Activated T-helper 17 cell treated with anti-CD3 and anti-CD28 coated beads, Interleukin-2, amount 50 U/mL, for 72 hours (primary cell): Measurements from ENCODE around the gene USP17L27. TPM values are rescaled to one million over a fixed set of nuclear protein-coding genes. Genes with fewer than 3 reads are reported as not detected.
"Not testable (repeated sequence)": the region's sequence is repeated elsewhere in the genome, so short reads cannot be mapped to it uniquely, and the experiment has no call there.

Experiments
- ATAC-seq: fragments of 150-1000 bp; cut with Tn5 transposase; replicated peaks from 2 replicates; pipeline ENCODE4 v1.10.0; 2021; ENCODE audit warnings: mild to moderate bottlenecking, moderate library complexity
- H3K27ac Mint-ChIP-seq: one replicate; pipeline ENCODE4 v1.8.0; 2022; ENCODE audit warnings: mixed read lengths
- H3K27me3 Mint-ChIP-seq: one replicate; pipeline ENCODE4 v1.8.0; 2022; ENCODE audit warnings: mixed read lengths
- H3K36me3 Mint-ChIP-seq: one replicate; pipeline ENCODE4 v1.8.0; 2022; ENCODE audit warnings: low read depth, mild to moderate bottlenecking, mixed read lengths
- H3K4me1 Mint-ChIP-seq: one replicate; pipeline ENCODE4 v1.8.0; 2022; ENCODE audit warnings: mixed read lengths
- H3K4me3 Mint-ChIP-seq: one replicate; pipeline ENCODE4 v1.8.0; 2022; ENCODE audit warnings: mild to moderate bottlenecking, mixed read lengths
- H3K9me3 Mint-ChIP-seq: one replicate; pipeline ENCODE4 v1.8.0; 2022; ENCODE audit warnings: mixed read lengths
- total RNA-seq, 2 donors: library from RNA; stranded (reverse); gene quantifications; one replicate each; pipeline ENCODE4 v1.2.3, GENCODE V29; 2022

Gene USP17L27
- not detected for total RNA-seq

GRCh38 chr4:9343848-9344247, at the start of gene USP17L27:
Gene USP17L27, plus strand, starts transcription at chr4:9344148. Its CDS starts 0 bp downstream, at chr4:9344148.
- not testable (repeated sequence) for H3K27ac Mint-ChIP-seq, ATAC-seq, H3K9me3 Mint-ChIP-seq, H3K4me1 Mint-ChIP-seq, H3K4me3 Mint-ChIP-seq, H3K36me3 Mint-ChIP-seq, H3K27me3 Mint-ChIP-seq

- H3K4me1 Mint-ChIP-seq, H3K27ac Mint-ChIP-seq, ATAC-seq, H3K4me3 Mint-ChIP-seq, H3K27me3 Mint-ChIP-seq, H3K36me3 Mint-ChIP-seq, H3K9me3 Mint-ChIP-seq: not testable (repeated sequence)
Observed at GRCh38 chr4:9324191-9324590, 19.8 kb upstream of the USP17L27 start.

GRCh38 chr4:9324865-9325264, 19.1 kb upstream of the USP17L27 start, which contains the start of gene USP17L24:
Gene USP17L24, plus strand, starts transcription at chr4:9325165. Its CDS starts 0 bp downstream, at chr4:9325165.
- ATAC-seq, H3K4me1 Mint-ChIP-seq, H3K36me3 Mint-ChIP-seq, H3K27me3 Mint-ChIP-seq, H3K9me3 Mint-ChIP-seq, H3K27ac Mint-ChIP-seq, H3K4me3 Mint-ChIP-seq: not testable (repeated sequence)

- not testable (repeated sequence) for H3K27ac Mint-ChIP-seq, H3K9me3 Mint-ChIP-seq, H3K4me1 Mint-ChIP-seq, ATAC-seq, H3K36me3 Mint-ChIP-seq, H3K27me3 Mint-ChIP-seq, H3K4me3 Mint-ChIP-seq
Observed at GRCh38 chr4:9329611-9330010, 14.3 kb upstream of the USP17L27 start, which contains the start of gene USP17L25. Gene USP17L25, plus strand, starts transcription at chr4:9329911. Its CDS starts 0 bp downstream, at chr4:9329911.

GRCh38 chr4:9334358-9334757, 9.6 kb upstream of the USP17L27 start, which contains the start of gene USP17L26:
Gene USP17L26, plus strand, starts transcription at chr4:9334658. Its CDS starts 0 bp downstream, at chr4:9334658.
- not testable (repeated sequence) for H3K27ac Mint-ChIP-seq, H3K9me3 Mint-ChIP-seq, H3K36me3 Mint-ChIP-seq, H3K27me3 Mint-ChIP-seq, H3K4me1 Mint-ChIP-seq, H3K4me3 Mint-ChIP-seq, ATAC-seq

- H3K4me3 Mint-ChIP-seq, H3K9me3 Mint-ChIP-seq, H3K4me1 Mint-ChIP-seq, H3K27ac Mint-ChIP-seq, H3K27me3 Mint-ChIP-seq, ATAC-seq, H3K36me3 Mint-ChIP-seq: not testable (repeated sequence)
Observed at GRCh38 chr4:9339103-9339502, 4.8 kb upstream of the USP17L27 start, which contains the start of gene USP17L5. Gene USP17L5, plus strand, starts transcription at chr4:9339403. Its CDS starts 0 bp downstream, at chr4:9339403.

- not testable (repeated sequence) for H3K4me1 Mint-ChIP-seq, H3K27ac Mint-ChIP-seq, ATAC-seq, H3K27me3 Mint-ChIP-seq, H3K9me3 Mint-ChIP-seq, H3K4me3 Mint-ChIP-seq, H3K36me3 Mint-ChIP-seq
Observed at GRCh38 chr4:9348593-9348992, 4.6 kb downstream of the USP17L27 start, which contains the start of gene USP17L28. Gene USP17L28, plus strand, starts transcription at chr4:9348893. Its CDS starts 0 bp downstream, at chr4:9348893.

- not testable (repeated sequence) for ATAC-seq, H3K36me3 Mint-ChIP-seq, H3K9me3 Mint-ChIP-seq, H3K4me3 Mint-ChIP-seq, H3K27ac Mint-ChIP-seq, H3K4me1 Mint-ChIP-seq, H3K27me3 Mint-ChIP-seq
Observed at GRCh38 chr4:9350866-9351265, 6.9 kb downstream of the USP17L27 start.

- ATAC-seq, H3K4me1 Mint-ChIP-seq, H3K9me3 Mint-ChIP-seq, H3K27me3 Mint-ChIP-seq, H3K36me3 Mint-ChIP-seq, H3K4me3 Mint-ChIP-seq, H3K27ac Mint-ChIP-seq: not testable (repeated sequence)
Observed at GRCh38 chr4:9353338-9353737, 9.4 kb downstream of the USP17L27 start, which contains the start of gene USP17L29. Gene USP17L29, plus strand, starts transcription at chr4:9353638. Its CDS starts 0 bp downstream, at chr4:9353638.

- H3K27ac Mint-ChIP-seq, H3K27me3 Mint-ChIP-seq, H3K4me1 Mint-ChIP-seq, H3K36me3 Mint-ChIP-seq, H3K4me3 Mint-ChIP-seq, ATAC-seq, H3K9me3 Mint-ChIP-seq: not testable (repeated sequence)
Observed at GRCh38 chr4:9362829-9363228, 18.9 kb downstream of the USP17L27 start, which contains the start of gene USP17L30. Gene USP17L30, plus strand, starts transcription at chr4:9363129. Its CDS starts 0 bp downstream, at chr4:9363129.

- not testable (repeated sequence) for ATAC-seq, H3K27me3 Mint-ChIP-seq, H3K36me3 Mint-ChIP-seq, H3K9me3 Mint-ChIP-seq, H3K4me1 Mint-ChIP-seq, H3K4me3 Mint-ChIP-seq, H3K27ac Mint-ChIP-seq
Observed at GRCh38 chr4:9379881-9380280, 35.9 kb downstream of the USP17L27 start.

- H3K27ac Mint-ChIP-seq, H3K27me3 Mint-ChIP-seq, H3K4me1 Mint-ChIP-seq, H3K36me3 Mint-ChIP-seq, ATAC-seq, H3K9me3 Mint-ChIP-seq: not testable (repeated sequence)
- peak overlapping the region; percentile 30 for H3K4me3 Mint-ChIP-seq
Observed at GRCh38 chr4:9381012-9381534, 37.1 kb downstream of the USP17L27 start.

- H3K27me3 Mint-ChIP-seq = no peaks in the 10 kb centered on the region
- ATAC-seq = no peak
- H3K4me3 Mint-ChIP-seq = no peak overlapping the region
- no peak overlapping the region for H3K27ac Mint-ChIP-seq
- H3K36me3 Mint-ChIP-seq = no peaks in the 10 kb centered on the region
- H3K4me1 Mint-ChIP-seq = no peaks in the 10 kb centered on the region
- H3K9me3 Mint-ChIP-seq = no peaks in the 10 kb centered on the region
Observed at GRCh38 chr4:9384126-9384525, 40.2 kb downstream of the USP17L27 start.

GRCh38 chr4:9389001-9389400, 45.1 kb downstream of the USP17L27 start:
- not testable (repeated sequence) for H3K4me3 Mint-ChIP-seq, H3K27me3 Mint-ChIP-seq, ATAC-seq, H3K9me3 Mint-ChIP-seq, H3K4me1 Mint-ChIP-seq, H3K36me3 Mint-ChIP-seq, H3K27ac Mint-ChIP-seq
